ENCODE results near the gene DGKG. TPM values are rescaled to one million over a fixed set of nuclear protein-coding genes. Genes with fewer than 3 reads are reported as not detected.
A peak's percentile ranks its signal among the peaks of the same experiment; 100 is the strongest.

The DGKG gene
- total RNA-seq, 4 donors from 2014 or later: 14.5 to 35.1 (median 20.3) TPM

GRCh38 chr3:186367631-186368030 is 5.6 kb upstream of the DGKG start:
- WGBS, 2 donors: 52 to 58% methylated on average over 8 of the region's 8 CpGs

GRCh38 chr3:186366206-186366605 is 4.2 kb upstream of the DGKG start:
- intact Hi-C loops (cut with DNase I): no loop called here
- Histone ChIP-seq H3K4me1 (peaks cover 0 to 12% of the 10 kb centered on the region in 2 donors), H3K36me3 (no peaks in the 10 kb centered on the region), H3K27ac (no peak overlapping the region), H3K4me3 (replicated peaks in 1 of 3) (no peak overlapping the region), H3K27me3 (no peaks in the 10 kb centered on the region), H3K9me3 (no peaks in the 10 kb centered on the region)
- peak; percentile 9 to 32 for DNase-seq
- WGBS, 2 donors: 70 to 91% methylated on average over 1 of the region's 1 CpG
- TF ChIP-seq CTCF (IDR thresholded peaks at IDR 0.05): no peak
- TF ChIP-seq POLR2A (IDR thresholded peaks at IDR 0.05): no peak

More at GRCh38 chr3:186367631-186368030, 5.6 kb upstream of the DGKG start:
- DNase-seq: peak; percentile 9 to 18
- no peaks in the 10 kb centered on the region for H3K4me1 ChIP-seq
- H3K36me3 ChIP-seq: no peaks in the 10 kb centered on the region
- H3K27me3 ChIP-seq: no peaks in the 10 kb centered on the region
- no peak overlapping the region for H3K4me3 ChIP-seq (replicated peaks in 1 of 3)
- intact Hi-C loops (cut with DNase I): no loop called here
- H3K27ac ChIP-seq: no peak overlapping the region
- TF ChIP-seq POLR2A (IDR thresholded peaks at IDR 0.05) (no peak), CTCF (IDR thresholded peaks at IDR 0.05) (no peak)
- no peaks in the 10 kb centered on the region for H3K9me3 ChIP-seq

GRCh38 chr3:186365202-186365974 is 3.4 kb upstream of the DGKG start:
- intact Hi-C loops (cut with DNase I): no loop called here
- no peak for TF ChIP-seq POLR2A (IDR thresholded peaks at IDR 0.05)
- TF ChIP-seq CTCF (IDR thresholded peaks at IDR 0.05): no peak
- Histone ChIP-seq H3K36me3 (no peaks in the 10 kb centered on the region), H3K27ac (no peak overlapping the region), H3K9me3 (no peaks in the 10 kb centered on the region), H3K27me3 (no peaks in the 10 kb centered on the region), H3K4me1 (peaks cover 0 to 18% of the 10 kb centered on the region in 2 donors), H3K4me3 (replicated peaks in 1 of 3) (no peak overlapping the region)
- peak; percentile 7 to 35 for DNase-seq
- WGBS, 2 donors: 61 to 72% methylated on average over 11 of the region's 11 CpGs

- no peak for DNase-seq
- TF ChIP-seq POLR2A (IDR thresholded peaks at IDR 0.05) (no peak), CTCF (IDR thresholded peaks at IDR 0.05) (no peak)
- WGBS, 2 donors: 66 to 76% methylated on average over 10 of the region's 10 CpGs
- Histone ChIP-seq H3K9me3 (no peaks in the 10 kb centered on the region), H3K27ac (no peak overlapping the region), H3K36me3 (no peaks in the 10 kb centered on the region), H3K4me1 (peaks cover 0 to 18% of the 10 kb centered on the region in 2 donors), H3K27me3 (no peaks in the 10 kb centered on the region), H3K4me3 (replicated peaks in 1 of 3) (no peak overlapping the region)
- intact Hi-C loops (cut with DNase I): no loop called here
These were observed 954 bp upstream of the DGKG start for GRCh38 chr3:186362988-186363387.

- H3K27me3 ChIP-seq: no peaks in the 10 kb centered on the region
- 40 to 50% methylated on average over 9 of the region's 9 CpGs for WGBS, 2 donors
- DNase-seq: no peak
- intact Hi-C loops (cut with DNase I): no loop called here
- peak overlapping the region in 1 of 3 donors; percentile 51 for H3K4me3 ChIP-seq (replicated peaks in 1 of 3)
- no peaks in the 10 kb centered on the region for H3K9me3 ChIP-seq
- TF ChIP-seq CTCF (IDR thresholded peaks at IDR 0.05) (no peak), POLR2A (IDR thresholded peaks at IDR 0.05) (no peak)
- H3K36me3 ChIP-seq: no peaks in the 10 kb centered on the region
- H3K4me1 ChIP-seq: peaks cover 0 to 18% of the 10 kb centered on the region in 2 donors
- no peak overlapping the region for H3K27ac ChIP-seq
These were observed 456 bp upstream of the DGKG start for GRCh38 chr3:186362537-186362842.
